IMR-90 (cell line): ENCODE results near the gene MYO9B. TPM values are rescaled to one million over a fixed set of nuclear protein-coding genes. Genes with fewer than 3 reads are reported as not detected.

Experiments
- ATAC-seq: fragments of 200-7000 bp; cut with Tn5 transposase; 2 replicates; pipeline ENCODE4 v1.9.1; 2020; ENCODE audit warnings: low read depth, mild to moderate bottlenecking, moderate library complexity
- BruUV-seq: library from RNA; stranded (reverse); fragments of 400-500 nt; replicated peaks from 2 replicates; lab custom pipeline; 2021; lab: Mats Ljungman, UMichigan
- CTCF ChIA-PET: fragments of 300-600 bp; formaldehyde crosslinking; extraction: SDS; loops from one replicate; lab custom pipeline; 2021; ENCODE audit warnings: antibody characterized with exemption; lab: Yijun Ruan, JAX
- POLR2A ChIA-PET: fragments of 300-600 bp; sonication (Branson Sonifier 250); formaldehyde crosslinking; loops from one replicate; lab custom pipeline; 2022; ENCODE audit warnings: antibody characterized with exemption; ENCODE audit not compliant: unreplicated experiment; lab: Charles Lee
- DNase-seq: peaks from one replicate; pipeline ENCODE4 v3.0.0; 2013
- H2AFZ ChIP-seq: replicated peaks from 2 replicates; pipeline ENCODE3; 2013; ENCODE audit warnings: low read length, mild to moderate bottlenecking; ENCODE audit not compliant: poor library complexity
- H2AK5ac ChIP-seq: 2 replicates; pipeline ENCODE4 v1.6.1; 2013; ENCODE audit warnings: low read depth, low read length, inconsistent platforms
- H2AK9ac ChIP-seq: replicated peaks from 2 replicates; pipeline ENCODE3; 2013; ENCODE audit warnings: mild to moderate bottlenecking, low read depth, low read length, moderate library complexity; ENCODE audit not compliant: poor library complexity
- H2BK120ac ChIP-seq: 2 replicates; pipeline ENCODE4 v1.6.1; 2013; ENCODE audit warnings: low read depth, low read length, inconsistent platforms
- H2BK15ac ChIP-seq: 3 replicates; pipeline ENCODE4 v1.6.1; 2013; ENCODE audit warnings: low read depth, low read length, inconsistent platforms
- H2BK20ac ChIP-seq: 2 replicates; pipeline ENCODE4 v1.6.1; 2013; ENCODE audit warnings: low read depth, mild to moderate bottlenecking, inconsistent platforms, low read length, moderate library complexity
- H2BK5ac ChIP-seq: 2 replicates; pipeline ENCODE4 v1.6.1; 2013; ENCODE audit warnings: mild to moderate bottlenecking, low read depth, low read length, inconsistent platforms; ENCODE audit not compliant: poor library complexity, severe bottlenecking
- H3K14ac ChIP-seq: replicated peaks from 2 replicates; pipeline ENCODE4 v1.6.1; 2013; ENCODE audit warnings: low read depth, low read length, inconsistent platforms
- H3K18ac ChIP-seq: 2 replicates; pipeline ENCODE4 v1.6.1; 2013; ENCODE audit warnings: low read depth, low read length, control low read depth
- H3K23ac ChIP-seq: 2 replicates; pipeline ENCODE4 v1.6.1; 2013; ENCODE audit warnings: low read depth, low read length, inconsistent platforms
- H3K27ac ChIP-seq: 2 replicates; pipeline ENCODE4 v1.5.1; 2013; ENCODE audit warnings: mild to moderate bottlenecking, control low read depth, low read length; ENCODE audit not compliant: insufficient read depth
- H3K27me3 ChIP-seq: 2 replicates; pipeline ENCODE4 v1.6.1; 2013; ENCODE audit warnings: low read length; ENCODE audit not compliant: control insufficient read depth, insufficient read depth
- H3K36me3 ChIP-seq: 2 replicates; pipeline ENCODE4 v1.6.1; 2013; ENCODE audit warnings: low read length, mixed read lengths; ENCODE audit not compliant: control insufficient read depth, insufficient read depth
- H3K4ac ChIP-seq: 2 replicates; pipeline ENCODE4 v1.6.1; 2013; ENCODE audit warnings: low read depth, low read length, inconsistent platforms
- H3K4me1 ChIP-seq: 2 replicates; pipeline ENCODE4 v1.6.1; 2013; ENCODE audit warnings: low read length, mixed read lengths; ENCODE audit not compliant: control insufficient read depth, insufficient read depth
- H3K4me2 ChIP-seq: 2 replicates; pipeline ENCODE4 v1.6.1; 2013; ENCODE audit warnings: low read depth, mild to moderate bottlenecking, control low read depth, low read length, moderate library complexity
- H3K4me3 ChIP-seq: 2 replicates; pipeline ENCODE4 v1.5.1; 2013; ENCODE audit warnings: low read depth, mild to moderate bottlenecking, control low read depth, low read length, moderate library complexity; ENCODE audit not compliant: insufficient read depth
- H3K56ac ChIP-seq: 2 replicates; pipeline ENCODE4 v1.6.1; 2013; ENCODE audit warnings: low read length, inconsistent platforms; ENCODE audit not compliant: insufficient read depth; ENCODE audit errors: extremely low read depth
- H3K79me1 ChIP-seq, 2 experiments: 2 replicates each; pipeline ENCODE4 v1.6.1; 2013; ENCODE audit warnings: low read length in 2 of 2, inconsistent platforms in 1 of 2, low read depth in 1 of 2
- H3K9ac ChIP-seq: 2 replicates; pipeline ENCODE4 v1.6.1; 2013; ENCODE audit warnings: low read depth, low read length, control low read depth
- H3K9me1 ChIP-seq: 2 replicates; pipeline ENCODE4 v1.6.1; 2013; ENCODE audit warnings: low read length, inconsistent platforms; ENCODE audit not compliant: insufficient read depth
- H3K9me3 ChIP-seq: 2 replicates; pipeline ENCODE4 v1.6.1; 2013; ENCODE audit warnings: low read length; ENCODE audit not compliant: control insufficient read depth, insufficient read depth
- H4K20me1 ChIP-seq: 2 replicates; pipeline ENCODE4 v1.6.1; 2013; ENCODE audit warnings: low read length, inconsistent platforms; ENCODE audit not compliant: insufficient read depth
- H4K5ac ChIP-seq: 2 replicates; pipeline ENCODE4 v1.6.1; 2013; ENCODE audit warnings: mild to moderate bottlenecking, low read depth, low read length, control low read depth
- H4K8ac ChIP-seq, 2 experiments: 2 replicates each; pipeline ENCODE4 v1.6.1; 2013; ENCODE audit warnings: low read depth in 2 of 2, low read length in 2 of 2, control low read depth in 1 of 2, inconsistent platforms in 1 of 2
- H4K91ac ChIP-seq: 2 replicates; pipeline ENCODE4 v1.6.1; 2013; ENCODE audit warnings: low read depth, low read length, inconsistent platforms; ENCODE audit not compliant: insufficient read depth
- BHLHE40 ChIP-seq: fragments of 150-350 bp; IDR thresholded peaks from 2 replicates; pipeline ENCODE4 v1.6.1; 2016; ENCODE audit warnings: mild to moderate bottlenecking, low read depth, low read length
- CHD1 ChIP-seq: IDR thresholded peaks from 2 replicates; pipeline ENCODE4 v1.6.1; 2012; ENCODE audit warnings: low read depth, low read length, improper control_type of control experiment
- CTCF ChIP-seq: conservative IDR thresholded peaks from 2 replicates; pipeline ENCODE4 v1.5.1; 2012; ENCODE audit warnings: mild to moderate bottlenecking, low read depth, low read length, improper control_type of control experiment
- ELK1 ChIP-seq: fragments of 150-350 bp; IDR thresholded peaks from 2 replicates; pipeline ENCODE4 v1.6.1; 2016; ENCODE audit warnings: low read depth, mild to moderate bottlenecking, low read length, moderate library complexity, borderline replicate concordance
- FOS ChIP-seq: fragments of 150-350 bp; IDR thresholded peaks from 2 replicates; pipeline ENCODE4 v1.6.1; 2016; ENCODE audit warnings: low read depth, low read length
- MAFK ChIP-seq: IDR thresholded peaks from 2 replicates; pipeline ENCODE4 v1.6.1; 2012; ENCODE audit warnings: low read depth, low read length, improper control_type of control experiment
- MAZ ChIP-seq: IDR thresholded peaks from 2 replicates; pipeline ENCODE4 v1.6.1; 2012; ENCODE audit warnings: low read depth, mild to moderate bottlenecking, low read length, improper control_type of control experiment, moderate library complexity, borderline replicate concordance
- NFE2L2 ChIP-seq: fragments of 150-350 bp; IDR thresholded peaks from 2 replicates; pipeline ENCODE4 v1.6.1; 2016; ENCODE audit warnings: low read depth, mild to moderate bottlenecking, low read length
- RAD21 ChIP-seq: IDR thresholded peaks from 2 replicates; pipeline ENCODE4 v1.6.1; 2012; ENCODE audit warnings: low read length, improper control_type of control experiment
- RFX5 ChIP-seq: IDR thresholded peaks from 2 replicates; pipeline ENCODE4 v1.8.0; 2012; ENCODE audit warnings: low read depth, mild to moderate bottlenecking, low read length, moderate library complexity
- SMC3 ChIP-seq: fragments of 150-350 bp; IDR thresholded peaks from 2 replicates; pipeline ENCODE4 v1.6.1; 2016; ENCODE audit warnings: low read depth, mild to moderate bottlenecking, antibody characterized with exemption, low read length, moderate library complexity
- WGBS, 2 experiments: methylation state at CpG; one replicate each; pipeline versions ENCODE4 v1.1.5 to v1.1.7; 2013; ENCODE audit warnings: missing lambda C conversion rate in 2 of 2; ENCODE audit not compliant: insufficient read length in 1 of 2; ENCODE audit errors: extremely low coverage in 2 of 2; 5-methylcytosine and 5-hydroxymethylcytosine counted together
- dilution Hi-C: fragments of 300-500 bp; cut with HindIII; formaldehyde crosslinking; loops from one replicate; pipeline ENCODE4 v1.14.3; 2018; ENCODE audit warnings: low sequenced_read_pairs; ENCODE audit not compliant: unreplicated experiment
- in situ Hi-C: fragments of 300-500 bp; cut with MboI; formaldehyde crosslinking; loops from 3 replicates; pipeline ENCODE4 v1.14.3; 2019; ENCODE audit warnings: low sequenced_read_pairs, inconsistent platforms, mixed read lengths
- intact Hi-C: fragments of 100-400 bp; cut with micrococcal nuclease; formaldehyde crosslinking; loops from 2 replicates; pipeline ENCODE4 v1.10.0; 2022
- polyA plus RNA-seq, 3 experiments: library from polyadenylated mRNA; depleted of rRNA; stranded (reverse); fragments of >200 nt; gene quantifications; 2 replicates each; pipeline ENCODE4 v1.2.3, GENCODE V29; 2012; ENCODE audit warnings: low replicate concordance in 1 of 3
- total RNA-seq: library from RNA; depleted of rRNA; stranded (reverse); fragments of >200 nt; gene quantifications from 2 replicates; pipeline ENCODE4 v1.2.3, GENCODE V29; 2012
- TF ChIP-seq, protein P1 (sequence below): fragments of 150-350 bp; IDR thresholded peaks from 2 replicates; pipeline ENCODE4 v1.6.1; 2017; ENCODE audit warnings: mild to moderate bottlenecking, antibody characterized with exemption, low read length, low read depth

Gene MYO9B
- total and polyA plus RNA-seq, 2 of the 4 experiments (the other 2 are of a cell fraction) = 61.8 to 77.8 TPM

- 0 out of 2 replicates have a peak, but pooled peaks cover 3% of the 10 kb centered on the region for H3K9me1 ChIP-seq
- H3K18ac ChIP-seq = no peak overlapping the region
- H2BK20ac ChIP-seq = no peak overlapping the region
- ChIA-PET CTCF (no interaction called here), POLR2A (no interaction called here)
- H2BK15ac ChIP-seq = no peak overlapping the region
- peak overlapping the region; percentile 91; the same call in 1 of the 2 replicates for H3K23ac ChIP-seq
- H3K36me3 ChIP-seq = peaks cover 15% of the 10 kb centered on the region; the same call in 1 of the 2 replicates
- H3K27me3 ChIP-seq = no peaks in the 10 kb centered on the region
- no peak overlapping the region for H3K14ac ChIP-seq
- H3K9ac ChIP-seq = no peak overlapping the region
- peak overlapping the region; percentile 60 for H3K4ac ChIP-seq
- H4K5ac ChIP-seq = no peak overlapping the region
- no peak overlapping the region for H4K91ac ChIP-seq
- peak overlapping the region; percentile 80; the same call in 1 of the 2 replicates for H2AK5ac ChIP-seq
- DNase-seq = no peak
- H2BK5ac ChIP-seq = no peak overlapping the region
- H3K56ac ChIP-seq = no peak overlapping the region
- H3K27ac ChIP-seq = no peak overlapping the region
- no TSS peak for BruUV-seq
- intact Hi-C loops (no loop called here), dilution Hi-C loops (no loop called here), in situ Hi-C loops (no loop called here)
- H2BK120ac ChIP-seq = no peak overlapping the region
- WGBS, 2 experiments = no CpG with 5 or more reads among the region's 8 CpGs
- H3K4me3 ChIP-seq = no peak overlapping the region
- no peaks in the 10 kb centered on the region for H3K9me3 ChIP-seq
- TF ChIP-seq SMC3 (no peak), NFE2L2 (no peak), MAFK (no peak), RAD21 (no peak), MAZ (no peak), ELK1 (no peak), CTCF (no peak), CHD1 (no peak), BHLHE40 (no peak), FOS (no peak), RFX5 (no peak)
- TF ChIP-seq, protein P1, sequence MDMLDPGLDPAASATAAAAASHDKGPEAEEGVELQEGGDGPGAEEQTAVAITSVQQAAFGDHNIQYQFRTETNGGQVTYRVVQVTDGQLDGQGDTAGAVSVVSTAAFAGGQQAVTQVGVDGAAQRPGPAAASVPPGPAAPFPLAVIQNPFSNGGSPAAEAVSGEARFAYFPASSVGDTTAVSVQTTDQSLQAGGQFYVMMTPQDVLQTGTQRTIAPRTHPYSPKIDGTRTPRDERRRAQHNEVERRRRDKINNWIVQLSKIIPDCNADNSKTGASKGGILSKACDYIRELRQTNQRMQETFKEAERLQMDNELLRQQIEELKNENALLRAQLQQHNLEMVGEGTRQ = no peak
- H4K8ac ChIP-seq = peak overlapping the region in 1 of 2 experiments; percentile 48; a peak in 1 of 4 replicates
- peak overlapping the region; percentile 17; the same call in 1 of the 2 replicates for H3K4me2 ChIP-seq
- peaks cover 29 to 55% of the 10 kb centered on the region in 2 experiments for H3K79me1 ChIP-seq
- peaks cover 28% of the 10 kb centered on the region for H4K20me1 ChIP-seq
- no peak overlapping the region for H2AFZ ChIP-seq
- H3K4me1 ChIP-seq = peaks cover 10% of the 10 kb centered on the region
- H2AK9ac ChIP-seq = peak overlapping the region; percentile 42
- no peak for ATAC-seq
These were observed 167.0 kb downstream of the MYO9B start for GRCh38 chr19:17242431-17243208.
